ENCODE data around the gene BST1. TPM values are rescaled to one million over a fixed set of nuclear protein-coding genes. Genes with fewer than 3 reads are reported as not detected.
A peak's percentile ranks its signal among the peaks of the same experiment; 100 is the strongest.

The BST1 gene
- polyA plus RNA-seq, 3 donors = 140 to 297 (median 266) TPM

DNA sequence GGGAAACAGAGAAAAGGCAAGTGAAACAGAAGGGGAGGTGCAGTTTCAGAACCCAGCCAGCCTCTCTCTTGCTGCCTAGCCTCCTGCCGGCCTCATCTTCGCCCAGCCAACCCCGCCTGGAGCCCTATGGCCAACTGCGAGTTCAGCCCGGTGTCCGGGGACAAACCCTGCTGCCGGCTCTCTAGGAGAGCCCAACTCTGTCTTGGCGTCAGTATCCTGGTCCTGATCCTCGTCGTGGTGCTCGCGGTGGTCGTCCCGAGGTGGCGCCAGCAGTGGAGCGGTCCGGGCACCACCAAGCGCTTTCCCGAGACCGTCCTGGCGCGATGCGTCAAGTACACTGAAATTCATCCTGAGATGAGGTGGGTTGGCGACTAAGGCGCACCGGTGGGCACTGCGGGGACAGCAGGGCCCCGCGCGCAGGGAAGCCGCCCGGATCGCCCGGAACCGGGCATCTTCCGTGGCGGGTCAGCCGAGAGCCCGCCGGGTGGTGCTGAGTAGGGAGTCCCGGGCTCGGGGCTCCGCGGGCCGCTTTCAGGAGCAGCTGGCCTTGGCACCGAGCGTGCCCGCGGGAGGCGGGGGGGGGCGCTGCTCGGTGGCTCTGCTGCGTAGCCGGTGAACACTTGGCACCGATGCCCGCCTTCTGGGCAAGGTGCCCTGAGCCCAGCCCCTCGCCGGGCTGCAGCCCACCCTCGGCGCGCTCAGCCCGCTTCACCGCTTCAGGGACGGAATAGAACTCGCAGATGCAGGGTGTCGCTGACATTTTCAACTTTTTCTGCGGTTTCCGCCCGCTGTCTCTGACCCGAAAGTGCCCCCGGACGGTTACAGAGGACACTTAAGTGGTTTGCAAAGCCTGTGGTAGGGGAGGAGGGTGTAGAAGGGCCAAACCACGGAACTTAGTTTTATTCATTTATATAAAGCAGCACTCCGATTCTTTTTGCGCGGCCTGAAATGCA is 75.7 kb downstream of the BST1 start, which contains the start of gene CD38:
Gene CD38, plus strand, starts transcription at position 40 of the 953 bp plus-strand sequence. Its CDS starts 87 bp downstream, at position 127.
- Histone ChIP-seq H3K9ac (ENCODE audit: insufficient read depth, low read length, poor library complexity, severe bottlenecking) (peak within 1 kb of the TSS; percentile 59), H3K27me3 (ENCODE audit: control insufficient read depth in 2 of 2, insufficient read depth in 2 of 2, low read length in 2 of 2) (no peaks in the 10 kb centered on the region), H3K4me1 (ENCODE audit: control insufficient read depth in 1 of 2, insufficient read depth in 2 of 2, low read length in 2 of 2) (peaks cover 51 to 58% of the 10 kb centered on the region in 2 donors), H2AFZ (ENCODE audit: insufficient read depth, low read depth, low read length, poor library complexity, severe bottlenecking) (peak within 1 kb of the TSS; percentile 87), H3K27ac (ENCODE audit: low read depth in 1 of 2, low read length in 2 of 2) (peak within 1 kb of the TSS; percentile 23 to 74), H3K9me3 (replicated peaks in 1 of 2; ENCODE audit: control insufficient read depth in 1 of 2, insufficient read depth in 1 of 2, low read length in 2 of 2) (no peaks in the 10 kb centered on the region), H3K79me2 (ENCODE audit: insufficient read depth, low read length) (peaks cover 29% of the 10 kb centered on the region), H3K4me2 (replicated peaks; ENCODE audit: extremely low read depth, low read length, poor library complexity, severe bottlenecking) (peak within 1 kb of the TSS; percentile 91), H3K4me3 (replicated peaks in 1 of 3; ENCODE audit: low read depth in 2 of 3, low read length in 3 of 3) (peak within 1 kb of the TSS; percentile 67 to 88 (median 70)), H4K20me1 (ENCODE audit: insufficient read depth, low read length) (no peaks in the 10 kb centered on the region), H3K36me3 (replicated peaks in 1 of 2; ENCODE audit: control insufficient read depth in 1 of 2, insufficient read depth in 2 of 2, low read length in 2 of 2) (peaks cover 0 to 8% of the 10 kb centered on the region in 2 donors)
- Mint-ChIP-seq H3K4me1 (peaks cover 61% of the 10 kb centered on the region), H3K9me3 (peaks cover 0 to 4% (median 0%) of the 10 kb centered on the region in 7 donors), H3K27me3 (ENCODE audit: low read depth in 3 of 3) (peaks cover 7 to 16% (median 8%) of the 10 kb centered on the region in 3 donors), H3K36me3 (peaks cover 15 to 26% of the 10 kb centered on the region in 2 donors), H3K4me3 (peak within 1 kb of the TSS; percentile 95 to 98), H3K27ac (peak within 1 kb of the TSS; percentile 71 to 91 (median 85))
- WGBS (ENCODE audit: insufficient coverage) = under 1% methylated on average over 69 of the region's 76 CpGs
- DNase-seq = peak; percentile 21 to 44 (median 22)
- intact Hi-C loops (cut with micrococcal nuclease) = no loop called here
- TF ChIP-seq, protein P1, sequence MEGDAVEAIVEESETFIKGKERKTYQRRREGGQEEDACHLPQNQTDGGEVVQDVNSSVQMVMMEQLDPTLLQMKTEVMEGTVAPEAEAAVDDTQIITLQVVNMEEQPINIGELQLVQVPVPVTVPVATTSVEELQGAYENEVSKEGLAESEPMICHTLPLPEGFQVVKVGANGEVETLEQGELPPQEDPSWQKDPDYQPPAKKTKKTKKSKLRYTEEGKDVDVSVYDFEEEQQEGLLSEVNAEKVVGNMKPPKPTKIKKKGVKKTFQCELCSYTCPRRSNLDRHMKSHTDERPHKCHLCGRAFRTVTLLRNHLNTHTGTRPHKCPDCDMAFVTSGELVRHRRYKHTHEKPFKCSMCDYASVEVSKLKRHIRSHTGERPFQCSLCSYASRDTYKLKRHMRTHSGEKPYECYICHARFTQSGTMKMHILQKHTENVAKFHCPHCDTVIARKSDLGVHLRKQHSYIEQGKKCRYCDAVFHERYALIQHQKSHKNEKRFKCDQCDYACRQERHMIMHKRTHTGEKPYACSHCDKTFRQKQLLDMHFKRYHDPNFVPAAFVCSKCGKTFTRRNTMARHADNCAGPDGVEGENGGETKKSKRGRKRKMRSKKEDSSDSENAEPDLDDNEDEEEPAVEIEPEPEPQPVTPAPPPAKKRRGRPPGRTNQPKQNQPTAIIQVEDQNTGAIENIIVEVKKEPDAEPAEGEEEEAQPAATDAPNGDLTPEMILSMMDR (IDR thresholded peaks at IDR 0.05) = peak; percentile 4

DNA sequence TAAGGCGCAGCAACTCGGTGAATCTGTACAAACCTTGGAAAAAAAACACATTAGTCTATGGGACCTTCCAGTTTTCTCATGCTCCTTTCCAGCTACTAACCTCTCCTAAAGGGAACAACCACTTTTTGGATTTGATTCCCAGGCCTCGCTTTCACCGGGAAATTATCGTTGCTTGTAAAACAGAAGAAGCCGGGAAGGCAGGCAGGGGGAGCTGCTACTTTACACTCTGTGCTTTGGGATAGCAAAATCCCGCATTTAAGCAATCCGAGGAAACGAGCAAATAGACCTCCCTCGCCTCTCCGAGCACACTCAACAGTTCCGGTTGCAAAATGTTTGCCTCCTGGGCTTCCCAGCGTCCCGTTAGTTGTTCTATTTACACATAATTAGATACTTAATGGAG is 76.4 kb downstream of the BST1 start:
- no peaks in the 10 kb centered on the region for H3K9me3 ChIP-seq (replicated peaks in 1 of 2; ENCODE audit: control insufficient read depth in 1 of 2, insufficient read depth in 1 of 2, low read length in 2 of 2)
- H3K4me3 ChIP-seq (replicated peaks in 1 of 3; ENCODE audit: low read depth in 2 of 3, low read length in 3 of 3) = peak overlapping the region; percentile 67 to 88 (median 70)
- H3K27ac ChIP-seq (ENCODE audit: low read depth in 1 of 2, low read length in 2 of 2) = peak overlapping the region; percentile 31 to 74
- TF ChIP-seq, protein P1 (IDR thresholded peaks at IDR 0.05) = no peak
- H3K9me3 Mint-ChIP-seq = peaks cover 0 to 3% (median 0%) of the 10 kb centered on the region in 7 donors
- H3K36me3 Mint-ChIP-seq = peaks cover 10 to 25% of the 10 kb centered on the region in 2 donors
- H2AFZ ChIP-seq (ENCODE audit: insufficient read depth, low read depth, low read length, poor library complexity, severe bottlenecking) = peak overlapping the region; percentile 87
- peaks cover 7 to 16% (median 8%) of the 10 kb centered on the region in 3 donors for H3K27me3 Mint-ChIP-seq (ENCODE audit: low read depth in 3 of 3)
- peaks cover 58 to 65% of the 10 kb centered on the region in 2 donors for H3K4me1 ChIP-seq (ENCODE audit: control insufficient read depth in 1 of 2, insufficient read depth in 2 of 2, low read length in 2 of 2)
- H3K9ac ChIP-seq (ENCODE audit: insufficient read depth, low read length, poor library complexity, severe bottlenecking) = peak overlapping the region; percentile 59
- no peaks in the 10 kb centered on the region for H3K27me3 ChIP-seq (ENCODE audit: control insufficient read depth in 2 of 2, insufficient read depth in 2 of 2, low read length in 2 of 2)
- DNase-seq = peak; percentile 15 to 94 (median 73)
- H3K27ac Mint-ChIP-seq = peak overlapping the region; percentile 71 to 91 (median 85)
- H3K4me1 Mint-ChIP-seq = peaks cover 63% of the 10 kb centered on the region
- H3K4me2 ChIP-seq (replicated peaks; ENCODE audit: extremely low read depth, low read length, poor library complexity, severe bottlenecking) = peak overlapping the region; percentile 91
- intact Hi-C loops (cut with micrococcal nuclease) = no loop called here
- H3K36me3 ChIP-seq (replicated peaks in 1 of 2; ENCODE audit: control insufficient read depth in 1 of 2, insufficient read depth in 2 of 2, low read length in 2 of 2) = peaks cover 0 to 8% of the 10 kb centered on the region in 2 donors
- H3K4me3 Mint-ChIP-seq = peak overlapping the region; percentile 95 to 98
- 0% methylated on average over 6 of the region's 14 CpGs for WGBS (ENCODE audit: insufficient coverage)
- peaks cover 34% of the 10 kb centered on the region for H3K79me2 ChIP-seq (ENCODE audit: insufficient read depth, low read length)
- no peaks in the 10 kb centered on the region for H4K20me1 ChIP-seq (ENCODE audit: insufficient read depth, low read length)
